Mesendoderm (in vitro differentiated cells): Measurements from ENCODE around the gene WDR37.
A peak's percentile ranks its signal among the peaks of the same experiment; 100 is the strongest.
"Not testable (repeated sequence)": the region's sequence is repeated elsewhere in the genome, so short reads cannot be mapped to it uniquely, and the experiment has no call there.

Experiments
- DNase-seq: peaks from one replicate; pipeline ENCODE4 v3.0.0; 2013
- H2AK5ac ChIP-seq: 2 replicates; pipeline ENCODE4 v1.6.1; 2013; ENCODE audit warnings: low read length, inconsistent platforms
- H2BK120ac ChIP-seq: 2 replicates; pipeline ENCODE4 v1.6.1; 2013; ENCODE audit warnings: low read depth, mild to moderate bottlenecking, low read length, moderate library complexity, mixed read lengths
- H2BK15ac ChIP-seq: replicated peaks from 2 replicates; pipeline ENCODE4 v1.6.1; 2013; ENCODE audit warnings: low read depth, mild to moderate bottlenecking, moderate library complexity
- H2BK5ac ChIP-seq: 2 replicates; pipeline ENCODE4 v1.6.1; 2013; ENCODE audit warnings: low read length, inconsistent platforms
- H3K18ac ChIP-seq: 2 replicates; pipeline ENCODE4 v1.6.1; 2013; ENCODE audit warnings: mild to moderate bottlenecking, low read length, mixed read lengths
- H3K23ac ChIP-seq: one replicate; pipeline ENCODE4 v1.6.1; 2013; ENCODE audit warnings: low read length
- H3K27ac ChIP-seq: 2 replicates; pipeline ENCODE4 v1.5.1; 2013; ENCODE audit warnings: low read depth, mild to moderate bottlenecking, inconsistent platforms, low read length, moderate library complexity
- H3K27me3 ChIP-seq: 2 replicates; pipeline ENCODE4 v1.6.1; 2013; ENCODE audit warnings: low read length, control low read depth, mild to moderate bottlenecking, inconsistent platforms; ENCODE audit not compliant: insufficient read depth, poor library complexity
- H3K36me3 ChIP-seq: 2 replicates; pipeline ENCODE4 v1.6.1; 2013; ENCODE audit warnings: low read length, inconsistent platforms; ENCODE audit not compliant: control insufficient read depth, insufficient read depth
- H3K4ac ChIP-seq: one replicate; pipeline ENCODE4 v1.6.1; 2013; ENCODE audit warnings: low read depth, mild to moderate bottlenecking, low read length, moderate library complexity
- H3K4me1 ChIP-seq: 2 replicates; pipeline ENCODE4 v1.6.1; 2013; ENCODE audit warnings: low read depth, low read length, inconsistent platforms; ENCODE audit not compliant: control insufficient read depth
- H3K4me2 ChIP-seq: 2 replicates; pipeline ENCODE4 v1.6.1; 2013; ENCODE audit warnings: low read length
- H3K4me3 ChIP-seq: 2 replicates; pipeline ENCODE4 v1.5.1; 2013; ENCODE audit warnings: mild to moderate bottlenecking, low read length
- H3K56ac ChIP-seq: one replicate; pipeline ENCODE4 v1.6.1; 2013; ENCODE audit warnings: low read length
- H3K79me1 ChIP-seq: 2 replicates; pipeline ENCODE4 v1.6.1; 2013; ENCODE audit warnings: low read length, inconsistent platforms
- H3K79me2 ChIP-seq: 2 replicates; pipeline ENCODE4 v1.6.1; 2013; ENCODE audit warnings: mild to moderate bottlenecking, low read length; ENCODE audit not compliant: control insufficient read depth, insufficient read depth
- H3K9ac ChIP-seq: 2 replicates; pipeline ENCODE4 v1.6.1; 2013; ENCODE audit warnings: low read length, inconsistent platforms
- H4K5ac ChIP-seq: one replicate; pipeline ENCODE4 v1.6.1; 2013; ENCODE audit warnings: low read length
- H4K8ac ChIP-seq: one replicate; pipeline ENCODE4 v1.6.1; 2013; ENCODE audit warnings: low read depth, mild to moderate bottlenecking, control low read depth, low read length, moderate library complexity
- WGBS: extraction: QIAGEN DNeasy Blood & Tissue Kit; methylation state at CpG from one replicate; pipeline ENCODE4 v1.1.7; 2013; ENCODE audit warnings: low lambda C conversion rate, missing lambda C conversion rate; ENCODE audit not compliant: insufficient coverage; ENCODE audit errors: extremely low coverage; 5-methylcytosine and 5-hydroxymethylcytosine counted together

WDR37 gene

DNA sequence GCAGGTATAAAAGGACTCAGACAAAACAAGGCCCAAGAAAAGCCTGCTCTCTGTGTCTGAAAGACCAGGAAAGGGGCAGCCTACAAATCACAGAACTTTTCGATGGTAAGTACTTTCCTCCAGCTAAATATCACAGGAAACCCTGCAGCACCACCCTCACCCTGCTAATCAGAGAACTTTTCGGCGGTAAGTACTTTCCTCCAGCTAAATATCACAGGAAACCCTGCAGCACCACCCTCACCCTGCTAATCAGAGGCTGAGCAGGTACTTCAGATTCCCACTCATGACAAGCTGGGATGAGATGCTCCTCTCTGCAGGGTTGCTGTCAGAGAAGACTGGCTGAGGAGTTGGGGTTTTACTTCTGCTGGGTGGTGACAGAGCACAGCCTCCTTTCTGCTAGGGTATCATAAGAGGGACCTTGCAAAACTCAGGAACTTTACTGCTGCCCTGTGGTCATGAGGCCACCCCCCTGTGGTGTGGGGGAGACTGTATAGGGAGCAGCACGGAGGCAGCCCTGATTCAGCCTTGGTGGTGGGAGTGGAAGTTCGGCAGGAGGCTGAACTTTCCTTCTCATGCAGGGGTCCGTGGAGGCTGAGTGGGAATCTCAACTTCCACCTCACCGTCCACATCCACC lies 7.2 kb downstream of the WDR37 start:
- no peaks in the 10 kb centered on the region for H3K36me3 ChIP-seq
- no peak overlapping the region for H3K18ac ChIP-seq
- peaks cover 13% of the 10 kb centered on the region for H3K79me2 ChIP-seq
- no peak overlapping the region for H3K4me3 ChIP-seq
- no peak overlapping the region for H2BK5ac ChIP-seq
- no peak overlapping the region for H2BK120ac ChIP-seq
- H3K4ac ChIP-seq = no peak overlapping the region
- no peaks in the 10 kb centered on the region for H3K27me3 ChIP-seq
- no peak overlapping the region for H3K9ac ChIP-seq
- no peak for DNase-seq
- no peak overlapping the region for H2AK5ac ChIP-seq
- H3K4me2 ChIP-seq = no peak overlapping the region
- H4K8ac ChIP-seq = no peak overlapping the region
- H3K4me1 ChIP-seq = no peaks in the 10 kb centered on the region
- no peak overlapping the region for H3K27ac ChIP-seq
- peaks cover 10% of the 10 kb centered on the region for H3K79me1 ChIP-seq
- H3K56ac ChIP-seq = no peak overlapping the region
- H3K23ac ChIP-seq = no peak overlapping the region
- no peak overlapping the region for H4K5ac ChIP-seq
- no CpG with 5 or more reads among the region's 7 CpGs for WGBS
- no peak overlapping the region for H2BK15ac ChIP-seq

DNA sequence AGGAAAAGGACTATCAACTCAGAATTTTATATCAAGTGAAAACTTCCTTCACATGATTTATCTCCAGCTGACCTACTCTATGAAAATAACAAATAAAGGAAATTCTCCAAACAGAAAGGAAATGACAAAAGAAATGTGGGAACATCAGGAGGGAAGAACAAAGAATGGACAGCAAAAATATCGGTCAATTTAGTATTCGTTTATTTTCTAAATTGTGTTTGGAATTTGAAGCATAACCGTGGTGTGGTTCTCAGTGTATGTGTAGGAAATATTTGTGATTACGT lies 8.7 kb downstream of the WDR37 start:
- 100% methylated on average over 3 of the region's 4 CpGs for WGBS
- DNase-seq = no peak

DNA sequence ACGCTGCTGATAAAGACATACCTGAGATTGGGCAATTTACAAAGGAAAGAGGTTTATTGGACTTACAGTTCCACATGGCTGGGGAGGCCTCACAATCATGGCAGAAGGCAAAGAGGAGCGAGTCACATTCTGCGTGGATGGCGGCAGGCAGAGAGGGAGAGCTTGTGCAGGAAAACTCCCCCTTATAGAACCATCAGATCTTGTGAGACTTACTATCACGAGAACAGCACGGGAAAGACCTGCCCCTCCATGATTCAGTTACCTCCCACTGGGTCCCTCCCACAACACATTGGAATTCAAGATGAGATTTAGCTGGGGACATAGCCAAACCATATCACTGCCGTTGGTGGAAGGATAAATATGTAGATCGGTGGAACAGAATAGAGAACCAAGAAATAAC lies 10.5 kb downstream of the WDR37 start:
- not testable (repeated sequence) for H2BK5ac ChIP-seq, H3K9ac ChIP-seq, H3K4ac ChIP-seq, H2AK5ac ChIP-seq, H3K18ac ChIP-seq, H3K79me2 ChIP-seq, H3K36me3 ChIP-seq, H2BK120ac ChIP-seq, H3K79me1 ChIP-seq, H3K4me2 ChIP-seq, H2BK15ac ChIP-seq, H3K23ac ChIP-seq, H4K5ac ChIP-seq, H3K27ac ChIP-seq, H3K56ac ChIP-seq, H4K8ac ChIP-seq, H3K4me1 ChIP-seq, H3K27me3 ChIP-seq, H3K4me3 ChIP-seq, DNase-seq
- WGBS = no CpG with 5 or more reads among the region's 8 CpGs

More for the DNA sequence above, 8.7 kb downstream of the WDR37 start:
- H3K4me3 ChIP-seq = no peak overlapping the region
- H3K36me3 ChIP-seq = no peaks in the 10 kb centered on the region
- H3K79me2 ChIP-seq = peaks cover 11% of the 10 kb centered on the region
- no peak overlapping the region for H2BK5ac ChIP-seq
- no peak overlapping the region for H3K23ac ChIP-seq
- no peak overlapping the region for H2BK120ac ChIP-seq
- no peaks in the 10 kb centered on the region for H3K27me3 ChIP-seq
- no peak overlapping the region for H3K18ac ChIP-seq
- no peak overlapping the region for H3K4me2 ChIP-seq
- H4K8ac ChIP-seq = no peak overlapping the region
- H4K5ac ChIP-seq = no peak overlapping the region
- no peak overlapping the region for H2BK15ac ChIP-seq
- H3K4me1 ChIP-seq = no peaks in the 10 kb centered on the region
- H3K27ac ChIP-seq = no peak overlapping the region
- no peak overlapping the region for H3K9ac ChIP-seq
- H3K79me1 ChIP-seq = peaks cover 9% of the 10 kb centered on the region
- no peak overlapping the region for H2AK5ac ChIP-seq
- H3K4ac ChIP-seq = no peak overlapping the region
- no peak overlapping the region for H3K56ac ChIP-seq

DNA sequence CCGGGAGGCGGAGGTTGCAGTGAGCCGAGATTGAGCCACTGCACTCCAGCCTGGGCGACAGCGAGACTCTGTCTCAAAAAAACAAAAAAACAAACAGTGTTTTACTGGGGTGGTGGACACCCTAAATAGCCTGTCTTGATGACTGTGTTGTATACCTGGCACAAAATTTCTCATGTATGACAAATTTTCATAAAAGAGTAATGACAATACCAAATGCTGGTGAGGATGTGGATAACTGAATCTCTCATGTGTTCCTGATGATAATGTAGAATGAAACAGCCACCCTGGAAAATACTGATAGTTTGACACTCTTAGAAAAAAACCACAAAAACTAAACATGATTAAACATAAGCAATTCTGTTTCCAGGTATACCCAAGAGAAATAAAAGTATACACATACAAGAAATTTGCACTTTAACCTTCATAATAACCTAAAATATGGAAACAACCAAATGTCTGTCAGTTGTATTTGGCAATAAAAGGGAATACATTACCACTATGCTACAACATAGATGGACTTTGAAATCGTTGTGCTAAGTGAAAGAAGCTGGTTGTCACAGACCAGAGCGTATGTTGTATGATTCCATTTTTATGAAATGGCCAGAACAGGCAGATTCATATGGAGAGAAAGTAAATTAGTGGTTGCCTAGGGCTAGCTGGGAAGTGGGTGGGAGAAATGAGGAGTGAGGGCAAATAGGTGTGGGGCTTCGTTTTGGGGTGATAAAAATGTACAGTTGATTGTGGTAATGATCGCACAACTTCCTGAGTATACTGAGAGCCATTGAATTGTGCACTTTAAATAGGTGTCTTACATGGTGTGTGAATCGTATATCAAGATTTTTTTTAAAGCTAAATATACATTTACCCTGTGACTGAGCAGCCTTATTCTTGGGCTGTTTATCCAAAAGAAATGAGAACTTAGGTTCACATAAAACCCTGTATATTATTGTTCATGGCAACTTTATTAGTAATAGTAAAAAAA lies 12.5 kb downstream of the WDR37 start:
- Histone ChIP-seq H3K36me3 (no peaks in the 10 kb centered on the region), H2BK5ac (no peak overlapping the region), H3K4me1 (no peaks in the 10 kb centered on the region), H2BK120ac (no peak overlapping the region), H2AK5ac (no peak overlapping the region), H3K79me1 (no peaks in the 10 kb centered on the region), H4K5ac (no peak overlapping the region), H3K4me3 (no peak overlapping the region), H3K79me2 (no peaks in the 10 kb centered on the region), H3K56ac (no peak overlapping the region), H2BK15ac (no peak overlapping the region), H3K9ac (no peak overlapping the region), H3K27me3 (no peaks in the 10 kb centered on the region), H3K23ac (no peak overlapping the region), H3K4ac (no peak overlapping the region), H4K8ac (no peak overlapping the region), H3K18ac (no peak overlapping the region), H3K4me2 (no peak overlapping the region), H3K27ac (no peak overlapping the region)
- no peak for DNase-seq
- WGBS = no CpG with 5 or more reads among the region's 10 CpGs

DNA sequence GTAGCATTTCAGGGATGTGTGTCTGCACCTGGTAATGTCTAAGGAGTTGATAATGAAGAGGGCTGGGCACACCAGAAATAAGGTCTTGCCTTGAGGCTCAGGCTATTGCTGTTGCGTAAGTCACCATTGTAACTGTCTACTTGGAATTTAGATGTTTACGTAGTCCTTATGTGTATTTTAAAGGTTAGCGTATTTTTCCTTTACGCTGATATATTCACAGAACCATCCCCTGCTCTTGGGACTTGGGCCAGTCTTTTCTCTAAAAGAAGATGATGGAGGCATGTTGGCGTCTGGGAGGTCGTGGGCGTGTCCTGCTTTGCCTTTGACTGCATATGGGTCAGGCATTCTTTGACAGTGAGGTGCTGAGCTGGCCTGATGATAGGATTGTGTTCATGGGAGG lies 14.7 kb downstream of the WDR37 start:
- Histone ChIP-seq H3K9ac (no peak overlapping the region), H4K8ac (no peak overlapping the region), H3K4me2 (no peak overlapping the region), H3K27ac (no peak overlapping the region), H3K79me2 (no peaks in the 10 kb centered on the region), H3K4ac (no peak overlapping the region), H2BK5ac (no peak overlapping the region), H4K5ac (no peak overlapping the region), H3K56ac (no peak overlapping the region), H2BK120ac (no peak overlapping the region), H3K18ac (no peak overlapping the region), H3K23ac (no peak overlapping the region), H3K79me1 (no peaks in the 10 kb centered on the region), H3K4me3 (no peak overlapping the region), H2BK15ac (no peak overlapping the region), H3K27me3 (no peaks in the 10 kb centered on the region), H3K36me3 (no peaks in the 10 kb centered on the region), H2AK5ac (no peak overlapping the region), H3K4me1 (no peaks in the 10 kb centered on the region)
- WGBS = no CpG with 5 or more reads among the region's 7 CpGs
- peak; percentile 91 for DNase-seq
